ENCODE results near the gene PRND.
"Not testable (repeated sequence)": the region's sequence is repeated elsewhere in the genome, so short reads cannot be mapped to it uniquely, and the experiment has no call there.

The PRND gene

DNA sequence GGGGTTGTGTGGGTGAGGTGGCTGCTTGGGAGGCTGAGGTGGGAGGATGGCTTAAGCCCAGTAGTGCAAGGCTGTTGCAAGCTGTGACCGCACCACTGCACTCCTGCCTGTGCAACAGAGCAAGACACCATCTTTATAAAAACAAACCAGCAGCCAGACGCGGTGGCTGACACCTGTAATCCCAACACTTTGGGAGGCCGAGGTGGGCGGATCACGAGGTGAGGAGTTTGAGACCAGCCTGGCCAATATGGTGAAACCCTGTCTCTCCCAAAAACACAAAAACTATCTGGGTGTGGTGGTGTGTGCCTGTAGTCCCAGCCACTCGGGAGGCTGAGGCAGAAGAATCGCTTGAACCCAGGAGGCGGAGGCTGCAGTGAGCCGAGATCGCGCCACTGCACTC, 14.8 kb upstream of the PRND start:
- not testable (repeated sequence) for FAIRE-seq; DNase-seq (ENCODE audit: extremely low spot score, insufficient read length, low read depth)

DNA sequence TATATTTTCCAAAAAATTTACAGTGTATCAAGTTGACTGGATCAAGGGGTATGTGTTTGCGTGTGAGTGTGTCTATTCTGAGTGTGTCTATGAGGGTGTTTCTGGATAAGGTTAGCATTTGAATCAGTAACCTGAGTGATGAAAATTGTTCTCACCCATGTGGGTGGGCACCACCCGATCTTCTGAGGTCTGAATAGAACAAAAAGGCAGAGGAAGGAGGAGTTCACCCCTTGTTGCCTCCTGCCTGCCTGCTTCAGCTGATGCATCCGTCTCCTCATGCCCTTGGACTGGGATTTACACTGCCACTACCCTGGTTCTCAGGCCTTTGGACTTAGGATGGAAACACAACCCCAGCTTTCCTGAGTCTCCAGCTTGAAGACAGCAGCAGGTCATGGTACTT, 13.7 kb upstream of the PRND start:
- no peak for DNase-seq (ENCODE audit: extremely low spot score, insufficient read length, low read depth)
- FAIRE-seq = no peak

DNA sequence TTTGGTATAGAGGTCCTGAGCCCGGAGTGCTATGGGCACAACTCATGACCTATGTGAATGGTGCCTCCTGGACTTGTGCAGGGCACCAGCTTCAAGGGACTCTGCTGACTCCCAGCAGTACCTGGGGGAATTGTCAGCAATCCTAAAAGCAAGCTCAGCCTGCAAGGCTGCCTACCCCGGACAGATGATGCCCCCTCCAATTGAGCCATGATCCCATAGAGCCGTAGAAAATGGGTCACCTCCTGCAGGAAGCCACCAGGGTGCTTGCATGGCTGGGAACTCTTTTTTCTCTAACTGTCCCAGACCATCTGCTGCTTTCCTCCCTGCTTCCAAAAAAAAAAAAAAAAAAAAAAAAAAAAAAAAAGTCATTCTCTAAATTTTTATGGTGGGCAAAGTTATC, 12.9 kb upstream of the PRND start:
- DNase-seq (ENCODE audit: extremely low spot score, insufficient read length, low read depth) (no peak), FAIRE-seq (no peak)

DNA sequence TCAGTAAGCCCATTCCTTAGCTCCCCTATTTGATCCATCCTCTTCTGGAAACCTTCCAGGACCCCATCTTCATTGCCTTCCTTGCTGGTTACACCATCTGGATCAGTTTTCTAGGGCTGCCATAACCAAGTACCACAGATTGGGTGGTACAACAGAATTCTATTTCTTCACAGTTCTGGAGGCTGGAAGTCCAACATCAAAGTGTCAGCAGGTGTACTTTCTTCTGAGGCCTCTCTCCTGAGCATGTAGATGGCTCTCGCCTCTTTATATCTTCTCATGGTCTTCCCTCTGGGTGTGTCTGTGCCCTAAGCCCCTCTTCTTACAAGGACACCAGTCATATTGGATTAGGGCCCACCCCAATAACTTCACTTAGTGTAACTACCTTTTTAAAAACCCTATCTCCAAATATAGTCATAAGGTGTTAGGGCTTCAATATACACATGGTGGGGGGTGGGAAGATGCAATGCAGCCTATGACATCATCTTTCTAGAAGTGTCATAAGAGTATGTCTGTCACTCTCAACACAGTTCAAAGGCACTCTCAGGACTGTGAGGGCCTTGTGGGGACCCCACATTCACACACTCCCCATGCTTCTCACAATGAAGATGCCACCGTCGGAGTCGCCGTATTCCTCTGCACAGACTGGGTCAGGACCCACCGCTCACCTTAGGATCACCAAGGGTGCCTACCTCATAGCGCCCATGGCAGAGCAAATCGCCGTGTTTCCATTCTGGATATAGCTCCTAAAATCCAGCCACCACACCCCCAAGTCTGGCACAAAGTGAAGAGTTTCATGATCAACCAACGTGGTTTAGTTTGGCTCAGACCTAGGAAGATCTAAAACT, 12.2 kb upstream of the PRND start:
- DNase-seq (ENCODE audit: extremely low spot score, insufficient read length, low read depth) (no peak), FAIRE-seq (no peak)

DNA sequence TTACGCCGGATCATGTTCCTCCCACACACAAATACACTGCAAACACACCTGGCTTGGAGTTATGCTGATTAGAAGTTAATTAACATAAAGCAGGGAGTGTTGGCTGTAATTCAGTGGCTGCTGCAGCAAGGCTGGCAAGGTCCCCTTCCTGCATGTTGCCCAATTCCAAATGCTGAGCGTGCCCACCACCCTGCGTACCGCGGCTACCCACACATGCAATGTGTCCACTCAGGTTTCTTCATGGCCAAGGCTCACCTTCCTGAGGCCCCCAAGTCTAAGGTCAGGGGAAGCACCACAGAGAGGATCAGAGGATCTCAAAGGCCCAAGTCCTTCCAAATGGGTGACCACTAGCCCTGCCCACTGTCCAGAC, 11.6 kb upstream of the PRND start:
- FAIRE-seq (no peak), DNase-seq (ENCODE audit: extremely low spot score, insufficient read length, low read depth) (no peak)

DNA sequence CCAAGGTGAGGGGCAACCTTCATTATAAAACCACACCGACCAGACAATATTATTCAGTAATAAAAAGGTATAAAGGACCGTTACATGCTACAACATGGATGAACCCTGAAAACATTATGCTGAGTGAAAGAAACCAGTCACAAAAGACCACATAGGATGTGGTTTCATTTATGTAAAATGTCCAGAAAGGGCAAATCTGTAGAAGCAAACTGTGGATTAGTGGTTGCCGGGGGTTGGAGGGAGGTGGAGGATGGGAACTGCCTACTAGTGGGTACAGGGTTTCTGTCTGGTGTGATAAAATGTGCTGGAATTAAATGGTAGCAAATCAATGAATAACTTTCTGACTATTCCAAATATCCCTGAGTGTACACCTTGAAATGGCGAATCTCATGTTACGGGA, 10.2 kb upstream of the PRND start:
- peak; percentile 26 for FAIRE-seq
- DNase-seq (ENCODE audit: extremely low spot score, insufficient read length, low read depth) = no peak

DNA sequence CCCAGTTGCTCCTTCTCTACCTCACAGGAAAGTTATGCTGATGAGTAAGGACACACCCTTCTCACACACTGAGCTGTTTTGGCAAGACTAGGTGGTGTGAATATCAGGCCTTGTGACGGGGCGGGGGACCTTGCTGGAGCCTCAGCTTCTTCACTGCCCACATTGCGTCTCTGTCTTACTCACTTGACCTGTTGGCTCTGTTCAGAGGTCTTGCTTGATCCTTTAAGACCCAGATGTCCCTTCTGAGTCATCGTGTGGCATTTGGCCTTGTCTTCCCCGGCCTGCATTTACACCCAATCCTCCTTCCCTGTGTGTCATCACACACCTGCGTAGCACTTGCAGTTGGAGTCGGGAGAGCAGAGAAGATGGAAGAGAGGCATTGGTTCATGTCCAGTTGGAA, 8.3 kb upstream of the PRND start:
- DNase-seq (ENCODE audit: extremely low spot score, insufficient read length, low read depth) (no peak), FAIRE-seq (no peak)

DNA sequence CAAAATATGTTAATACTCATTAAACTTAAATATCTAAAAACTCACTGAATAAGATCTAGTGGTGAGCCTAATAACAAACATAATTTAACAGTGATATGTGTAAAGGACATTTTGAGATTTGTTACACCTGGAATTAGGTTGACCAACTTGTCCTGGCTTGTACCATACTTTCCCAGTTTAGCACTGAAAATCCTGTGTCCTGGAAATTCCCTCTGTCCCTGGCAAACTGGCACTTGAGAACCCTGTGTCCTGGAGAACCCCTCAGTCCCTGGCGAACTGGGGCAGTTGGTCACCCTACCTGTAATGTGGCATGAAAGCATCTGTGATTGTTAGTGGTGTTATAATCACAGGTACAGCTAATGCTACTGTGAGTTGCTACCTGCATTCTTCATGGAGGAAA, 6.9 kb upstream of the PRND start:
- DNase-seq (ENCODE audit: extremely low spot score, insufficient read length, low read depth) (no peak), FAIRE-seq (no peak)

DNA sequence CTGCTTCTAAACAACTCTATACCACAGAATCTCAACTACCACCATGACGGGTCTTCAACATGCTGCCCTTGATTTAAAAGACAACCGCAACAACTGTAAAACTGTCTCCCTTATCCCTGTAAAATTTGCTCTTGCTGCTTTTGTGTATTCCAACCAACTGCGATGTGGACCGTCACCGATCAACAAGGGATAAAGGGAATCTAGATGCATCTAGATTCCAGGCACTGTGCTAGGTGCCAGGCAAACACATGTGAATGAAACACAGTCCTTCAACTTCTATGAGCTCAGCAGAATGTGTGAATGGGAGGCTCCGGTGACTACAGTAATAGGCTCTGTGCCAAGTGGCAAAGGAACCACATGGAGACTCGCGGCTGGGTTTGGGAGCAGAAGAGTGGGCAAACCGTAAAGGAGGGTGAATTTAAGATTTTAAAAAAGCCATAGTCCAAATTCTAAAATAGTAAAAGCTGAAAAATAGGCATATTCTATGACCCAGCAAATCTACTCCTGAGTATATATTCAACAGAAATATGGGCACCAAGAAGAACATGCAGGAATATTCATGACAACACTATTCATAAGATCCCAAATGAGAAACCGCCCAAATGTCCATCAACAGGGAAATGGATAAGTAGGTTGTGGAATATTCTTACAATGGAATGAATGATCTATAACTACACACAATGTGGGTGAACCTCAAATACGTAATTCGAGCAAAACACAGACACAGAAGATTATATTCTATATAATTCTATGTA, 3.7 kb upstream of the PRND start:
- FAIRE-seq (no peak), DNase-seq (ENCODE audit: extremely low spot score, insufficient read length, low read depth) (no peak)

DNA sequence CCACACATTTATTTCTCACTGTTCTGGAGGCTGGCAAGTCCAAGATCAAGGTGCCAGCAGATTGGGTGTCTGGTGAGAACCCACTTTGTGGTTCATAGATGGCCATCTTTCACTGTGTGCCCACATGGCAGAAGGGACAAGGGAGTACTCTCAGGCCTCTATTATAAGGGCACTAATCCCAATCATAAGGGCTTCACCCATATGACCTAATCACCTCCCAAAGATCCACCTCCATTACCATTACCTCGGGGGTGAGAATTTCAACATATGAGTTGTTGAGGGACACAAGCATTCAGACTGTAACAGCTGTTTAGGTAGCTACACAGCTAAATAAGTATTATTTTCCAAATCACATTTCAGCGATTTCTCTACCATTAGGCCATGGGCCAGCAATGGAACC, 2.5 kb upstream of the PRND start:
- DNase-seq (ENCODE audit: extremely low spot score, insufficient read length, low read depth) (no peak), FAIRE-seq (no peak)

DNA sequence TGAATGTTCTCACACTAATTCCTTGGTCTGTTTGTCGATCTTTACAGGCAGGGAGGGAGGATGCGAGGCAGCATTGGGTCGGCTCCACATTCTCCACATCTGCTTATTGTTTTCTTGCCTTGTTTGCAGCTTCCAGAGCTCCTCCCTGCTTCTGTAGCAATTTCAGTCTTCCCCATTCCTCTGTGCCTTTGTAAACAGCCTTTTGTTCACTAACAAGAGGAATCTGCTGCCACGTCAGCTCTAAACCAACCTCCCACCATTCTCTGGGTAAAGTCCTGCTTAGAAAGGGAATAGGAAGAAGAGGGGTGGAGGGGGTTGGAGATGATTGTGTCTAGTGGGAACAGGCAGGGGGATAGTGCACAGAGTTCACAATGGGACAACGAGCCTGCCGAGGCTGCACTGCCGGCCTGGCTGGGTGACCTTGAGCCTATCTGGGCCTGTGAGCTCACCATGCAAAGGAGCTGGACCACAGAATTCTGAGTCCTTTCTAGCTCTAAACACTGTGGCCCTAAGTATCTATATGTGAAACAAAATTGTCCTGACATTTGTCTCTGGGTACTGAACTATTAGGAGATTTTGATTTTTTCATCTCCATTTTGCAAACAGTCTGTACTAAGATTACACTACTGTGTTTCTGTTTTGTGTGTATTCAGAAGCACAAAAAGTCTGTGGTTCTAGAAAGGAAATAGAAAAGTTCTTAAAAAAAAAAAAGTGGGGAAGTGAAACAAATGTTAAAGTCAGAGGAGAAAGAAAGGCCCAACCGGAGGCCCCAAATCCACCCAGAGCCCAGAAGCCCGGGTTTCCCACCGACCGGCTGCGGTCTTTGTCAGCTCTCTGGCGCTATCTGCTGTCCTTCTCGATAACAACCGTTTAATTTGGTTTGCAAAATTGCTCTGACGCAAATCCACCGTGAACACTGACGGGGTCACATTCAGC, 1.4 kb upstream of the PRND start:
- DNase-seq (ENCODE audit: extremely low spot score, insufficient read length, low read depth) (peak; percentile 84), FAIRE-seq (peak; percentile 96)

DNA sequence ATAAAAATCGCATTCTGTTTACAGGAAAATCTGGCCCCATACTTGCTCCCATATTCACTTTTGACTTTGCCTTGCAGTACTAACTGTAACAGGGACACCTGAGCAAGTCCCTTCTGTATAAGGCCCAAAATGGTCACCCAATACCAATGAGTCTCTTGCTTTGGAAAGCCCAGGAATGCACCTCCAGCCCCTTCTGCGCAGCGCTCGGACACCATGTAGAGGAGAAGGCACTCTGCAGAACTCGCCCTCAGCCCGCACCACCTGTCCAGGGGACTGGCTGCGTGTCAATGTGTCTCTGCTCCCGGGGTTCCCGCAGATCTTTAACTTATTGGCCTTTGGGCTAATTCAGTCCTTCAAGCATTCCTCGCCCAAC, 746 bp upstream of the PRND start:
- FAIRE-seq (no peak), DNase-seq (ENCODE audit: extremely low spot score, insufficient read length, low read depth) (no peak)

DNA sequence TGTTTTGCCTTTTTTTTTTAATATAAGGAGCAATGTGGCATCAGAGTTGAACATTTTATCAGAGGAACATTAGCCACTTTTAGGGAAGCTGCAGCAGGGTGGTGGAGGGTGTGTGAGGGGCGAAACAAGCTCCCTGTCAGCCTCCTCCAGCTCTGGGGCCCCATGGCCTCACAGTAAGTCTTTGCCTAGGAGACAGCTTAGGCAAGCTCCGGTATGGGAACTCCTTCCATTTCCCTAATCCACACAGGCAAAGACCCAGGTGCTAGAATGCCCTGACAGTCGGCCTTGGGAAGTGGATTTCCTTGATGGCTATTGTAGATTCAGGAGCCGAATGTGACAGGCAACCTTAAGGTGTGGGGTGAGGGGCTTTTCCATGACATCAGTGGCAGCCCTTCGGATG, 862 bp downstream of the PRND start:
- DNase-seq (ENCODE audit: extremely low spot score, insufficient read length, low read depth) (no peak), FAIRE-seq (no peak)

DNA sequence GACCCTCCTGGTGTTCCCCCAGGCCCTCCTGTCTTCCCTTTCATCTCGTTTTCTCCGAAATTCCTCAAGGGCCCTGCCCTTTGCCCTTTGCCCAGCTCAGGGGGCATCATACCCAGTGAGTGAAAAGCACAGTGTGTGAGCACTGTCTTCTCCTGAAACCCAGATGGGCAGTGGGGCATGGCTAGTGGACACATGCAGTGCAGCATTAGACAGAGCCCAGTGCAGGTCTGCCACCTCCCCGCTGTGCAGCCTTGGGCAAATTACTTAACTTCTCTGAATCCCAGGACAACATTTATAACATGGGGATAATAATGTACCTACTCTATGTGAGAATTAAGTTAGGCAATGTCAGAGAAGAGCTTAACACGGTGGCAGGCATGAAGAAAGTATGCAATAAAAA, 1.3 kb downstream of the PRND start:
- FAIRE-seq = no peak
- no peak for DNase-seq (ENCODE audit: extremely low spot score, insufficient read length, low read depth)

DNA sequence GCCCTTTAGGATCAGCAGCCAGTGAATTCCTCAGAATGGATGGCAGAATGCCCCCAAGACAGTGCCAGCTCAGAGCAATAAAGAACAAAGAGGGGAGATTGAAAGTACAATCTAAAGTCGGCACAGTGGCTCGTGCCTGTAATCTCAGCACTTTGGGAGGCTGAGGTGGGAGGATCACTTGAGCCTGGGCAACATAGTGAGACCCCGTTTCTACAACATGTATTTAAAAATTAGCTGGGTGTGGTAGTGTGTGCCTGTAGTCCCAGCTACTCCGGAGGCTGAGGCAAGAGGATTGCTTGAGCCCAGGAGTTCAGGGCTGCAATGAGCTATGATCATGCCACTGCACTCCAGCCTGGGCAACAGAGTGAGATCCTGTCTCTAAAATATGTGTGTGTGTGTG, 1.8 kb downstream of the PRND start:
- DNase-seq (ENCODE audit: extremely low spot score, insufficient read length, low read depth); FAIRE-seq: not testable (repeated sequence)

DNA sequence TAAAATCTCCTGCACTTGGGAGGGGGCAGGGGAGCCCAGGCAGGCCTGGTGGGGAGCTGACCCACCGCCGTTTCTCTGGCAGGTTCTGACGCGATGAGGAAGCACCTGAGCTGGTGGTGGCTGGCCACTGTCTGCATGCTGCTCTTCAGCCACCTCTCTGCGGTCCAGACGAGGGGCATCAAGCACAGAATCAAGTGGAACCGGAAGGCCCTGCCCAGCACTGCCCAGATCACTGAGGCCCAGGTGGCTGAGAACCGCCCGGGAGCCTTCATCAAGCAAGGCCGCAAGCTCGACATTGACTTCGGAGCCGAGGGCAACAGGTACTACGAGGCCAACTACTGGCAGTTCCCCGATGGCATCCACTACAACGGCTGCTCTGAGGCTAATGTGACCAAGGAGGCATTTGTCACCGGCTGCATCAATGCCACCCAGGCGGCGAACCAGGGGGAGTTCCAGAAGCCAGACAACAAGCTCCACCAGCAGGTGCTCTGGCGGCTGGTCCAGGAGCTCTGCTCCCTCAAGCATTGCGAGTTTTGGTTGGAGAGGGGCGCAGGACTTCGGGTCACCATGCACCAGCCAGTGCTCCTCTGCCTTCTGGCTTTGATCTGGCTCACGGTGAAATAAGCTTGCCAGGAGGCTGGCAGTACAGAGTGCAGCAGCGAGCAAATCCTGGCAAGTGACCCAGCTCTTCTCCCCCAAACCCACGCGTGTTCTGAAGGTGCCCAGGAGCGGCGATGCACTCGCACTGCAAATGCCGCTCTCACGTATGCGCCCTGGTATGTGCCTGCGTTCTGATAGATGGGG, 3.0 kb downstream of the PRND start:
- DNase-seq (ENCODE audit: extremely low spot score, insufficient read length, low read depth) = no peak
- no peak for FAIRE-seq

DNA sequence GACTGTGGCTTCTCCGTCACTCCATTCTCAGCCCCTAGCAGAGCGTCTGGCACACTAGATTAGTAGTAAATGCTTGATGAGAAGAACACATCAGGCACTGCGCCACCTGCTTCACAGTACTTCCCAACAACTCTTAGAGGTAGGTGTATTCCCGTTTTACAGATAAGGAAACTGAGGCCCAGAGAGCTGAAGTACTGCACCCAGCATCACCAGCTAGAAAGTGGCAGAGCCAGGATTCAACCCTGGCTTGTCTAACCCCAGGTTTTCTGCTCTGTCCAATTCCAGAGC, 3.5 kb downstream of the PRND start:
- DNase-seq (ENCODE audit: extremely low spot score, insufficient read length, low read depth) (no peak), FAIRE-seq (no peak)

DNA sequence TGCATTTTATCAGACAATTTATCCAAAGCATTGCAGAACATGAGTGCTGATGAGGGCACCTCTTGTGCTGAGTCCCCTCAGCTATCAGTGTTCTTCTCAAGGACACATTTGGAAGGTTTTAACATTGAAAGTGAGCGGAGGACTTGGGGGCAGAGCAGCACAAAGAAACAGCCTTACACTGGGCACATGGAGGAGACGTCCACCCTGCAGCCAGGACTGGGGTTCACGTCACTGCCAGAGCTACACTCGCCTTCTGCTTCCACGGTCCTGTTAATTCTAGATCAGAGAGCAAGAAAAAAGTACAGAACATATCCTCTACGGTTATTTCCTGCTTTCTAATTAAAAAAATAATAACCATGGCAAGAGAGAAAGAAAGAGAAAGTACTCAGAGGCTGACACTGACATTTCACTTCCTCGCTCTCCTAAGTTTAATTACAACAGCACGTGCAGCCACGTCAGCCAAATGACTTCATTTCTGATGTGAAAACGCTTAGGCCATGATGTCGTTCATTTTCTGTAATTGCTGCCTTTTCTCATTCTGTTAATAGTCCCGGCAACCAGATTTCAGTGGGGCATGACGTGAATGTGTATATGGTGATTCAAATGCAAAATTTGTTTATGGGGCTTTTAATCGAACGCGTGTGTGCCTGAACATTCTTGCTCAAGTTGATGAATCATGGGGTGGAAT, 5.1 kb downstream of the PRND start:
- peak; percentile 8 for DNase-seq (ENCODE audit: extremely low spot score, insufficient read length, low read depth)

DNA sequence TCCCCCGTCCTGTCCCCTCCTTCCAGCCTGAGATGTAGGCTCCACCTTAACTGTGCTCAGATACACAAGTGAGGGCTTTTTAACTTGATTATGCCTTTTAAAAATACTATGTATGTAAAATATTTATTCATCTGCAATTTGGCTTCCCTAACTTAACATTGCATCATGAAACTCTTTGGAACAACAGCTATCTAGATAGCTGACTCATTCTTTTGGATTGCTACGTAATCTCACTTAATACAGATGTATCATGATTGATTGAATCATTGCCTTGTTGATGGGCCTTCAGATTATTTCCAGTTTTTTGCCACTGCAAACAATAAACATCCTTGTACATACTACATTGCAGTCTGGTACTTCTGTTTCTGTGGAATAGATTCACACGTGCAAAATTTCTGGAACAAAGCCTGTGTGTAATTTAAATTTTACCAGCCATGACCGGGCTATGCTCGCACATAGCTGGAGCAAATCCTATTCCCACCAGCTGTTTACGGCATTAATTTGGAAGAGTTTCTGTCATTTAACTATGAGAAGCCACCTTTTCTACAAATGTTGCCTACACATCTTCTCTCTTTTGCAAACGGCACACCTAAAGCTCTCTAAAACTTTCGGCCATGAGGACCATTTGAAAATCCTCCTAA, 6.5 kb downstream of the PRND start:
- DNase-seq (ENCODE audit: extremely low spot score, insufficient read length, low read depth) (no peak), FAIRE-seq (no peak)

More for the DNA sequence above, 5.1 kb downstream of the PRND start:
- peak; percentile 63 for FAIRE-seq

Measured in GM18507 (cell line).